ENCODE results near the gene PRKAG1. TPM values are rescaled to one million over a fixed set of nuclear protein-coding genes. Genes with fewer than 3 reads are reported as not detected.

Gene PRKAG1
- total RNA-seq, 1 donor from 2014 or later: 68.5 TPM

DNA sequence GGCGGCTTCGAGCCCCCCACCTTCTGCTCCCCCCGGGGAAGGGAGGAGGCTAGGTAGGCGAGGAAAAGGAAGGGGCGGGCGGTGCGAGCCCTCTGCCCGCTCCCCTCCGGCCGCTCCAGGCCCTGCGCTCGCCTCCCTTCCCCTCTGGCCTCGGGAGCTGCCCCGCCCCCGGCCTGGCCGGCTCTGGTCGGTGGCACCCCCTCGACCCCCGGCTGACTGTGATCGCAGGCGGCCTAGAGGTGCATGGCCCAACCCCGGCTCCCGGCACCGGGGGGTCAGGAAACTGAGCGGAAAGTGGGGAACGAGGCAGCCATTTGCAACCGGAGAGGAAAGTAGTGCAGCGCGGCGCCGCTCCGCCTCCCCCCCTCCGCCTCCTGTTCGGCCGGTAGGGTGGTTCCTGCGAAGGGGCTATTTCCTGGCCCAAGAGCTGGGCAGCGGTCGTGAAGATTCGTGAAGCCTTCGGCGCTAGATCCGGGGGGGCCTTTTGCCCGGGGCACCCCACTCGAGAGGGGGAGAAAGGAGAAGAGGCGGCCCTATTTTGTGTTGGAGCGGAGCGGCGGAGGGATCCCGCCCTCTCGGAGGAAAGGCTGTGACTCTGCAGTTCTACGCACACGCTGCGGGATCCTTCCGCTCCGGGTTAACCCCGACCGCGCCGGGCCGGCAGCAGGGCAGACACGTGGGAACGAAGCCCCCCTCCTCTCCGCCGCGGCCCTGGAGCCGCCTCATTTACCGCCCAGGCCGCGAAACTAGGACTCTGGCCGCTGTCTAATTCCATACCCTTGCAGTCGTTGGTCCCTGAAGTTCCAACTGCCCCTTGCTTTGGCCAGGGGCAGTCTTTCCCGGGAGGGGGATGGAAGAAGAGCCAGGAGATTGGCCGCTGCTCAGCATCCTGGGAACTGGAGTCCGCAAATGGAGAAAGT lies 41.9 kb upstream of the PRKAG1 start, which contains the start of gene KMT2D:
Gene KMT2D (minus strand): TSS at position 558 of the 920 bp plus-strand sequence. CDS start 5,470 bp downstream, outside the sequence.
- DNase-seq (ENCODE audit: low read depth): peak; percentile 61
- Histone ChIP-seq H3K27me3 (ENCODE audit: control insufficient read depth, insufficient read depth, low read length) (no peaks in the 10 kb centered on the region), H3K36me3 (ENCODE audit: control insufficient read depth, insufficient read depth, low read length) (peaks cover 1% of the 10 kb centered on the region), H3K4me3 (ENCODE audit: low read depth, low read length) (peak within 1 kb of the TSS; percentile 97)
- TF ChIP-seq, protein P1, sequence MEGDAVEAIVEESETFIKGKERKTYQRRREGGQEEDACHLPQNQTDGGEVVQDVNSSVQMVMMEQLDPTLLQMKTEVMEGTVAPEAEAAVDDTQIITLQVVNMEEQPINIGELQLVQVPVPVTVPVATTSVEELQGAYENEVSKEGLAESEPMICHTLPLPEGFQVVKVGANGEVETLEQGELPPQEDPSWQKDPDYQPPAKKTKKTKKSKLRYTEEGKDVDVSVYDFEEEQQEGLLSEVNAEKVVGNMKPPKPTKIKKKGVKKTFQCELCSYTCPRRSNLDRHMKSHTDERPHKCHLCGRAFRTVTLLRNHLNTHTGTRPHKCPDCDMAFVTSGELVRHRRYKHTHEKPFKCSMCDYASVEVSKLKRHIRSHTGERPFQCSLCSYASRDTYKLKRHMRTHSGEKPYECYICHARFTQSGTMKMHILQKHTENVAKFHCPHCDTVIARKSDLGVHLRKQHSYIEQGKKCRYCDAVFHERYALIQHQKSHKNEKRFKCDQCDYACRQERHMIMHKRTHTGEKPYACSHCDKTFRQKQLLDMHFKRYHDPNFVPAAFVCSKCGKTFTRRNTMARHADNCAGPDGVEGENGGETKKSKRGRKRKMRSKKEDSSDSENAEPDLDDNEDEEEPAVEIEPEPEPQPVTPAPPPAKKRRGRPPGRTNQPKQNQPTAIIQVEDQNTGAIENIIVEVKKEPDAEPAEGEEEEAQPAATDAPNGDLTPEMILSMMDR (IDR thresholded peaks at IDR 0.05; ENCODE audit: insufficient read depth, low read length, poor library complexity, severe bottlenecking): peak; percentile 22

DNA sequence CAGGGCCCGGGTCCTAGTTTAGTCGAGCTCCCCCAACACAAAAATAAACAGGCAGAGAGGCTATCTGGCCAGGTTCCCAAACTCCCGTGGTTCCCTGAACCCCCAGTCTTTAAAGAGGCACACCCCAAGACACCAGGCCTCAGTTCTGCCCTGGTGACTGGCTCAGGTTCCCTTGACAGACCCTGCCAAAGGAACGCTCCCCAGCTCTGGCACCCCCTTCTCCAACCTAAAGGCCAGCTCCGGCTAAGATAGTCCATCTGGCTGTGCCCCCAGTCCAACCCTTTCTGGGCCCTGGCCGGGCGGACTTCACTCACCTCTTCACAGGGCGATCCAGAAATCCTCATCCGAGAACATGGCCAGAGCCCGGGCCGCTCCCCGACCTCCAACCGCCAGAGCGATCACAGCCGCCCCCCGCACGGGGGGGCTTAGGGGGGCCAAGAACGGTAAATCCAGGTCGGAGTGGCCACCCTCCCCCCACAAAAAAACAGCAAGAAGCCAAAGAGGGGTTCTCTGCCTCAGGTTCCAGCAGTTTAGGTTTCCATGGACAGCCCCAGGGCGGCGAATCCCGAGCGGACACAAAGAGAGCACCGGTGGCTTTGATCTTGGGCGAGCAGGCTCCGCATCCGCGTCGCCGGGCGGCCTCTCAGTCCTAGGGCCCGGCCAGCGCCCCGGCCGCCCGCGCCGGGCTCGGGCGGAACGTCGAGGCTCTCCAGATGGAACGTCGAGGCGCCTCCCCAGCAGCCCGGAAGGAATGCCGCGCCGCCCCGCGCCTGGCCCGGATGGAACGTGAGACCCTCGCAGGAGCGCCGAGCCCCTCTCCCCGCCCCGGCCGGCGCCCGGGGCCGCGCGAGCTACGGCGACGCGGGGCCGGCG lies 41.0 kb upstream of the PRKAG1 start:
- DNase-seq (ENCODE audit: low read depth): no peak
- TF ChIP-seq, protein P1 (IDR thresholded peaks at IDR 0.05; ENCODE audit: insufficient read depth, low read length, poor library complexity, severe bottlenecking): no peak
- H3K4me3 ChIP-seq (ENCODE audit: low read depth, low read length): peak overlapping the region; percentile 97
- peaks cover 1% of the 10 kb centered on the region for H3K36me3 ChIP-seq (ENCODE audit: control insufficient read depth, insufficient read depth, low read length)
- no peaks in the 10 kb centered on the region for H3K27me3 ChIP-seq (ENCODE audit: control insufficient read depth, insufficient read depth, low read length)

DNA sequence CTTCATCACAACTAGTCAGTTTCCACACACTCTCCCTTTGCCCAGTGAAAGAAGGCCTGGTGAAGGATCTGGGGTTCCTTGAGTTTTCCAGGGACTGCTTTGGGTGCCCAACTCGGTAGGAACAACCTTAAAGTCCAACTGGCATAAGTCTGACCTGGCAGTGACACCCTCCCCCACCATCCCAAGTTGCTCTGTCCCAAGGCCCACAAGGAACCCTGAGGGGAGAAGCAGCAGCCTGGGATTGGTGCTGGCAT lies 40.4 kb upstream of the PRKAG1 start:
- peaks cover 1% of the 10 kb centered on the region for H3K36me3 ChIP-seq (ENCODE audit: control insufficient read depth, insufficient read depth, low read length)
- no peaks in the 10 kb centered on the region for H3K27me3 ChIP-seq (ENCODE audit: control insufficient read depth, insufficient read depth, low read length)
- TF ChIP-seq, protein P1 (IDR thresholded peaks at IDR 0.05; ENCODE audit: insufficient read depth, low read length, poor library complexity, severe bottlenecking): no peak
- no peak for DNase-seq (ENCODE audit: low read depth)
- peak overlapping the region; percentile 97 for H3K4me3 ChIP-seq (ENCODE audit: low read depth, low read length)

DNA sequence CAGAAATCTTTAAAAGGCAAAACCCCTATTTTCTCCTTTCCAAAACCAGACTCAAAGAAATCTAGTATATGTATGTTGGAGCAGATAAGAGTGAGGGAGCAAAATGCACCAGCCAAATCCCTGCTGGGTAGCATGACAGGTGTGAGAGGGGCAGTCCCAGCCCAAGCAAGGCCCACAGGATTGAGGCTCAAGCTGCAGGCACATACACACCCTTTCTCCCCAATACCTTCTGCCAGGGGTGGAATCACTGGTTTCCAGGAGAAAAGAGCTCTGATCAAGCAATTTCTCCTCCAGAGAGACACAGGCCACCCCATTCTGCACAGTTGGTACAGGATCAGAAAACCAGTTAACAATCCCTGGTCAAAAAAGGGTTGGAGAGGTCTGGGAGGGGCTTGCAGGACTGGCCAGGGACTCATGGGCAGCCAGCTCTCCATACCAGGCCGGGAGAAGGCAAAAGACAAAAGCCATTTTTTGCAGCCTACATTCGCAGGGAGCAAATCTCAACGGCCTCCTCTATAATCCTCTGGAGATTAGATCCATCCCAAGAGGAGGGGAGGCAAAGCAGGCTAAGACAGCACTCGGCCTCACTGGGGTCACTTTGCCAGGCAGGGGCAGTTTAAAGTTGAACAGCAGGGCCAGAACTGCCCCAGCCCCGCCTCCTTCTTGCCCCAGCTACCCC lies 39.9 kb upstream of the PRKAG1 start:
- Histone ChIP-seq H3K27me3 (ENCODE audit: control insufficient read depth, insufficient read depth, low read length) (no peaks in the 10 kb centered on the region), H3K36me3 (ENCODE audit: control insufficient read depth, insufficient read depth, low read length) (peaks cover 1% of the 10 kb centered on the region), H3K4me3 (ENCODE audit: low read depth, low read length) (peak overlapping the region; percentile 97)
- TF ChIP-seq, protein P1 (IDR thresholded peaks at IDR 0.05; ENCODE audit: insufficient read depth, low read length, poor library complexity, severe bottlenecking): no peak
- DNase-seq (ENCODE audit: low read depth): no peak

DNA sequence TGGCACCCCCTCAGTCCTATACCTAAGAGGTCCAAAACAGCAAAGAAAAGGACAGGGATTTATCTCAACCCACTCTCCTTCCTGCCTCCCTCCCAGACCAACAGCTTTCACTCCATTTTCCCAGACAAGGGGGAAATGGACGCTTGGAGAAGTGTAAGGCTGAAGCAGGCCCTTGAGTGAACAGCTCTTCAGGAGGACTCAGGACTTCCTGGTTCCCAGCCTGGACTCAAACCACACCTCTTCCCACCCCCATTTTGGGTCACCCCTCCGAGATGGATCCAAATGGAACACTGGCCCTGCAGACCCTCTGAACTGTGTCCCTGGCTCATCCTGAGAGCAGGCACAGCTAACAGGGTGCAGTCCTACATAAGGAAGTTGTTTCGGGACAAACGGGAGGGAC lies 39.3 kb upstream of the PRKAG1 start:
- H3K27me3 ChIP-seq (ENCODE audit: control insufficient read depth, insufficient read depth, low read length): no peaks in the 10 kb centered on the region
- no peak for DNase-seq (ENCODE audit: low read depth)
- peak overlapping the region; percentile 97 for H3K4me3 ChIP-seq (ENCODE audit: low read depth, low read length)
- TF ChIP-seq, protein P1 (IDR thresholded peaks at IDR 0.05; ENCODE audit: insufficient read depth, low read length, poor library complexity, severe bottlenecking): no peak
- peaks cover 1% of the 10 kb centered on the region for H3K36me3 ChIP-seq (ENCODE audit: control insufficient read depth, insufficient read depth, low read length)
